GM12878 (cell line): ENCODE data around the gene TMEM252.

Source experiments
- CHD1 ChIP-seq: IDR thresholded peaks from 2 replicates; pipeline ENCODE4 v1.6.1; 2012; ENCODE audit warnings: low read depth, low read length, improper control_type of control experiment
- CHD2 ChIP-seq: IDR thresholded peaks from 2 replicates; pipeline ENCODE4 v1.6.1; 2011; ENCODE audit warnings: low read depth, low read length, improper control_type of control experiment, borderline replicate concordance
- EED ChIP-seq: sonication (generic); IDR thresholded peaks from 2 replicates; pipeline ENCODE4 v1.6.1; 2016; ENCODE audit warnings: antibody characterized with exemption, low read depth
- NR2F1 ChIP-seq: fragments of 450-650 bp; conservative IDR thresholded peaks from 2 replicates; pipeline ENCODE4 v1.6.1; 2017; ENCODE audit warnings: mild to moderate bottlenecking
- POLR2A ChIP-seq: IDR thresholded peaks from 2 replicates; pipeline ENCODE4 v1.6.1; 2011; ENCODE audit warnings: low read depth, mild to moderate bottlenecking, low read length
- POLR2AphosphoS2 ChIP-seq: IDR thresholded peaks from 2 replicates; pipeline ENCODE4 v1.6.1; 2011; ENCODE audit warnings: low read depth, mild to moderate bottlenecking, low read length, improper control_type of control experiment, moderate library complexity
- SPI1 ChIP-seq: IDR thresholded peaks from 2 replicates; pipeline ENCODE4 v1.6.1; 2011; ENCODE audit warnings: low read depth, mild to moderate bottlenecking, low read length, moderate library complexity, borderline replicate concordance; ENCODE audit not compliant: insufficient read depth
- TF ChIP-seq, protein P1 (sequence below): fragments of 450-650 bp; IDR thresholded peaks from 2 replicates; pipeline ENCODE4 v1.6.1; 2018; ENCODE audit warnings: mild to moderate bottlenecking, low read depth, moderate library complexity; ENCODE audit not compliant: partially characterized antibody
- TF ChIP-seq, protein P2 (sequence below), 3 experiments: IDR thresholded peaks in 2 of 3; conservative IDR thresholded peaks in 1 of 3; 2 replicates each; pipeline ENCODE4 v1.5.1; 2011; ENCODE audit warnings: low read depth in 3 of 3, low read length in 3 of 3, mild to moderate bottlenecking in 3 of 3, control low read depth in 2 of 3, moderate library complexity in 2 of 3, inconsistent platforms in 1 of 3, mixed read lengths in 1 of 3; ENCODE audit not compliant: control insufficient read depth in 2 of 3, insufficient read depth in 1 of 3; ENCODE audit errors: extremely low read depth in 1 of 3

DNA sequence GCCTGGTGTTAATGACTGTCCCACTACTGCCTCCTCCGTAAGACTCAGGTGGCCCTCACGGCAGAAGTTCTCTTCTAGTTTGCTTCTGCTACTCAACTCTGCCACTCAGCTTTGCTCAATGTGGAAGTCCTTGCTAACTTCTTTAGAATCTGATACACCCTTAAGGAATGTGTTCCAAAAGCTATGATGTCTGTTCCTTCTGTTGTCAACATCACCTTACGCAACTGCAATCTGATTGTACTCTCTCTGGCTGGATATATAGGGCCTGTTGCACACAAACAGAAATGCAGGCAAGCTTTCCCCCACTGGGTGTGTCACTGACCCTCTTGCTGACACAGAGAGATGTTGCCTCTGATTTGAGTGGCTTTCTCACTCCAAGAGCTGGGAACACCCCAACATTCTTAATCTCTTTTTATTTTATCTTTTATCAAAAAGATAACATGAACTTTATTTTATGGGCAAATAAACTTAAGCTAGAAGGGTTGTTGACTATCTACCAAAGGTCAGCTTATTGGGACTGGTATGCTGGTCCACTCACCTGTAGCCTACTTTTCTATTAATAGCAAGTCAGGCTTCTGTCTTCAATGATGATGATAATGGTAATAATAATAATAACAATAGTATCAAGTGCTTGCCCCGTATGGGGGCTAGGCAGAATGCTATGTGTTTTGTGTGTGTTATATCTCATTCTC is 25.2 kb downstream of the TMEM252 start:
- TF ChIP-seq SPI1 (no peak), CHD1 (no peak), POLR2A (no peak), POLR2AphosphoS2 (no peak), NR2F1 (no peak), CHD2 (no peak), EED (no peak)
- TF ChIP-seq, protein P1, sequence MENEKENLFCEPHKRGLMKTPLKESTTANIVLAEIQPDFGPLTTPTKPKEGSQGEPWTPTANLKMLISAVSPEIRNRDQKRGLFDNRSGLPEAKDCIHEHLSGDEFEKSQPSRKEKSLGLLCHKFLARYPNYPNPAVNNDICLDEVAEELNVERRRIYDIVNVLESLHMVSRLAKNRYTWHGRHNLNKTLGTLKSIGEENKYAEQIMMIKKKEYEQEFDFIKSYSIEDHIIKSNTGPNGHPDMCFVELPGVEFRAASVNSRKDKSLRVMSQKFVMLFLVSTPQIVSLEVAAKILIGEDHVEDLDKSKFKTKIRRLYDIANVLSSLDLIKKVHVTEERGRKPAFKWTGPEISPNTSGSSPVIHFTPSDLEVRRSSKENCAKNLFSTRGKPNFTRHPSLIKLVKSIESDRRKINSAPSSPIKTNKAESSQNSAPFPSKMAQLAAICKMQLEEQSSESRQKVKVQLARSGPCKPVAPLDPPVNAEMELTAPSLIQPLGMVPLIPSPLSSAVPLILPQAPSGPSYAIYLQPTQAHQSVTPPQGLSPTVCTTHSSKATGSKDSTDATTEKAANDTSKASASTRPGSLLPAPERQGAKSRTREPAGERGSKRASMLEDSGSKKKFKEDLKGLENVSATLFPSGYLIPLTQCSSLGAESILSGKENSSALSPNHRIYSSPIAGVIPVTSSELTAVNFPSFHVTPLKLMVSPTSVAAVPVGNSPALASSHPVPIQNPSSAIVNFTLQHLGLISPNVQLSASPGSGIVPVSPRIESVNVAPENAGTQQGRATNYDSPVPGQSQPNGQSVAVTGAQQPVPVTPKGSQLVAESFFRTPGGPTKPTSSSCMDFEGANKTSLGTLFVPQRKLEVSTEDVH: no peak
- TF ChIP-seq, protein P2, sequence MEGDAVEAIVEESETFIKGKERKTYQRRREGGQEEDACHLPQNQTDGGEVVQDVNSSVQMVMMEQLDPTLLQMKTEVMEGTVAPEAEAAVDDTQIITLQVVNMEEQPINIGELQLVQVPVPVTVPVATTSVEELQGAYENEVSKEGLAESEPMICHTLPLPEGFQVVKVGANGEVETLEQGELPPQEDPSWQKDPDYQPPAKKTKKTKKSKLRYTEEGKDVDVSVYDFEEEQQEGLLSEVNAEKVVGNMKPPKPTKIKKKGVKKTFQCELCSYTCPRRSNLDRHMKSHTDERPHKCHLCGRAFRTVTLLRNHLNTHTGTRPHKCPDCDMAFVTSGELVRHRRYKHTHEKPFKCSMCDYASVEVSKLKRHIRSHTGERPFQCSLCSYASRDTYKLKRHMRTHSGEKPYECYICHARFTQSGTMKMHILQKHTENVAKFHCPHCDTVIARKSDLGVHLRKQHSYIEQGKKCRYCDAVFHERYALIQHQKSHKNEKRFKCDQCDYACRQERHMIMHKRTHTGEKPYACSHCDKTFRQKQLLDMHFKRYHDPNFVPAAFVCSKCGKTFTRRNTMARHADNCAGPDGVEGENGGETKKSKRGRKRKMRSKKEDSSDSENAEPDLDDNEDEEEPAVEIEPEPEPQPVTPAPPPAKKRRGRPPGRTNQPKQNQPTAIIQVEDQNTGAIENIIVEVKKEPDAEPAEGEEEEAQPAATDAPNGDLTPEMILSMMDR (IDR thresholded peaks at IDR 0.05 in 2 of 3, conservative IDR thresholded peaks at IDR 0.05 in 1 of 3; ENCODE audit: control insufficient read depth in 2 of 3, extremely low read depth in 1 of 3, insufficient read depth in 1 of 3, low read depth in 3 of 3, low read length in 3 of 3): no peak
